Colonic mucosa (tissue), 4 donors: ENCODE measurements around the gene DUSP11. TPM values are rescaled to one million over a fixed set of nuclear protein-coding genes. Genes with fewer than 3 reads are reported as not detected.

Experiments
- DNase-seq: peaks from one replicate; pipeline ENCODE4 v3.0.0-alpha.2; 2020
- H3K27ac ChIP-seq: fragments of 200-600 bp; one replicate; pipeline ENCODE4 v1.8.0; 2021
- H3K27me3 ChIP-seq: fragments of 200-600 bp; one replicate; pipeline ENCODE4 v1.8.0; 2021
- H3K36me3 ChIP-seq: fragments of 200-600 bp; one replicate; pipeline ENCODE4 v1.8.0; 2021
- H3K4me1 ChIP-seq: fragments of 200-600 bp; one replicate; pipeline ENCODE4 v1.8.0; 2021; ENCODE audit warnings: mild to moderate bottlenecking
- H3K4me3 ChIP-seq: fragments of 200-600 bp; one replicate; pipeline ENCODE4 v1.8.0; 2021
- H3K9ac ChIP-seq, 2 donors: one replicate each; pipeline ENCODE4 v1.7.0; 2013; ENCODE audit warnings: control low read depth in 2 of 2, low read depth in 2 of 2, low read length in 2 of 2
- H3K9me3 ChIP-seq: fragments of 200-600 bp; one replicate; pipeline ENCODE4 v1.8.0; 2021
- intact Hi-C: fragments of 100-400 bp; cut with DNase I; formaldehyde crosslinking; loops from one replicate; pipeline ENCODE4 v1.14.1; 2022
- total RNA-seq, 2 donors: library from RNA; stranded (reverse); fragmentation: NEBNext Ultra II Directional in 1 of 2; extraction: Animal tissue kit (Norgen Biotek cat#: 25700) in 1 of 2; gene quantifications; one replicate each; pipeline ENCODE4 v1.2.1, GENCODE V29; 2021
- TF ChIP-seq, protein P1 (sequence below): fragments of 200-600 bp; IDR thresholded peaks from one replicate; pipeline ENCODE4 v1.8.0; 2022; ENCODE audit warnings: antibody characterized with exemption, mild to moderate bottlenecking
- donor health status: healthy.
- donor health status: DM: no; HTN: no; CAD: no.
- donor health status: DM: no; HTN: no; CAD: no.

Gene DUSP11
- total RNA-seq, 2 donors from 2014 or later: 19.1 to 19.2 TPM

DNA sequence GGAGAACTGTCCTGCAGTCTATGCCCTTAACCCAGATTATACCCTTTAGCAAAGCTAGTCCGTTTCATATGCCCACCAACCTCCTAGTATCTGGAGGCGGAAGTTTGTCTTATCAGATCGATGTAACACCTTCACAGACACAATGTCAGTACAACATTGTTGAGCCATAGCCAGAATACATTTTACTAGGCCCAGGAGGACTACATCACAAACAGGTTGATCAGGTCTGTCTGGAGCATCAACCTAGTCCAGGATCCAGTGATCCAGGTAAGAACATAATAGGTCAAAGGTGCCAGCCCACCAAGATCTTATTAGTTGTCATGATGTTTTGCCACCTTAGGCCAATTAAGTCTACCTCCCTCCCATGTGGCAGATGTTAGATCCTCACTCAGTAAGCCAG is 40.8 kb downstream of the DUSP11 start:
- no peak overlapping the region for H3K27ac ChIP-seq
- H3K9ac ChIP-seq: no peak overlapping the region
- intact Hi-C loops: loop anchor here (10.0 kb wide), 1 partner anchor 54 kb away; no protein-coding TSS in a partner anchor
- H3K9me3 ChIP-seq: no peaks in the 10 kb centered on the region
- no peak overlapping the region for H3K4me3 ChIP-seq
- TF ChIP-seq, protein P1, sequence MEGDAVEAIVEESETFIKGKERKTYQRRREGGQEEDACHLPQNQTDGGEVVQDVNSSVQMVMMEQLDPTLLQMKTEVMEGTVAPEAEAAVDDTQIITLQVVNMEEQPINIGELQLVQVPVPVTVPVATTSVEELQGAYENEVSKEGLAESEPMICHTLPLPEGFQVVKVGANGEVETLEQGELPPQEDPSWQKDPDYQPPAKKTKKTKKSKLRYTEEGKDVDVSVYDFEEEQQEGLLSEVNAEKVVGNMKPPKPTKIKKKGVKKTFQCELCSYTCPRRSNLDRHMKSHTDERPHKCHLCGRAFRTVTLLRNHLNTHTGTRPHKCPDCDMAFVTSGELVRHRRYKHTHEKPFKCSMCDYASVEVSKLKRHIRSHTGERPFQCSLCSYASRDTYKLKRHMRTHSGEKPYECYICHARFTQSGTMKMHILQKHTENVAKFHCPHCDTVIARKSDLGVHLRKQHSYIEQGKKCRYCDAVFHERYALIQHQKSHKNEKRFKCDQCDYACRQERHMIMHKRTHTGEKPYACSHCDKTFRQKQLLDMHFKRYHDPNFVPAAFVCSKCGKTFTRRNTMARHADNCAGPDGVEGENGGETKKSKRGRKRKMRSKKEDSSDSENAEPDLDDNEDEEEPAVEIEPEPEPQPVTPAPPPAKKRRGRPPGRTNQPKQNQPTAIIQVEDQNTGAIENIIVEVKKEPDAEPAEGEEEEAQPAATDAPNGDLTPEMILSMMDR: no peak
- H3K36me3 ChIP-seq: no peaks in the 10 kb centered on the region
- no peaks in the 10 kb centered on the region for H3K27me3 ChIP-seq
- H3K4me1 ChIP-seq: no peaks in the 10 kb centered on the region
- no peak for DNase-seq

DNA sequence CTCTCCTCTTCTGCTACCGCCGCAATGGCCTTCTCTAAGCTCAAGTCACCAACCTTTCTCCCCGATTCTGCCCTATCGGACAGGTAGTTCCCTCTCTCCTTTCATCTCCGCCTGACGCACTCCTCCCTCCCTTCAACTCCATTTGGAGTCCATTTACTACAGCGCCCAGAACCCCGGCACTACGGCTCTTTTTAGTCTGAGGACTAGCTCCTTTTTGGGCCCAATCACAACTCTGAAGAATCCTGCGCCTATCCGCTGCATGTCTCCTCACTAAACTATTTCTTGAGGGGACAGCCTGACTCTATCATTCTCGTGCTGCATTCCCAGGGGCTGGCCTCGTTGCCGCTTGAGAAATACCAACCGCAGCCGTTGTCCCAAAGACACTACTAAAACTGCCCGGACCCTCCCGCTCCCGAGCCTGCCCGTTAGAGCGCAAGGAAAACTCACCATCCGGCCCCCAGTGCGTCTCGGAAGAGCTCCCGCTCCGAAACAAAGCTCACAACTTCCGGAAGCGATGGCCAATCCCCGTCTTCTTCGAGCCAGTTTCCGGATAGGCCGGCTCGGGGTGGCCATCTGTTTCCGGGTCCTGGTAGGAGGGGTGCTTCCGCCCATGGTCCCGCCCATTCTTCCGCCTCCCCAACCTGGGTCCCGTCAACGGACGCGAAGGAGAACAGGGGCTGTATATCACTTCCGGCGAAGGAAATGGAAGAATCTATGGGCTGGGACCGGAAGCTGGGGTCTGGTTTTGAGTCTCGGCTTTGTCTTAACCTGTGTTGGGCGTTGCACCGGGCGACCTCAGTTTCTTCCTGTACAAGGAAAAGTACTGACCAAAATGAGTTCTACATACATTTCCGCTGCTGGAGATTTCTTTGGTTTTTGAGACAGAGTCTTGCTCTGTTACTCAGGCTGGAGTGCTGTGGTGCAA is 42.8 kb downstream of the DUSP11 start, which contains the start of gene TPRKB:
TSS of gene TPRKB (minus strand) at position 491 of the 925 bp plus-strand sequence. CDS start 2,776 bp downstream, outside the sequence.
- peak; percentile 96 for DNase-seq
- H3K36me3 ChIP-seq: no peaks in the 10 kb centered on the region
- H3K9ac ChIP-seq: peak within 1 kb of the TSS; percentile 68 to 82
- H3K9me3 ChIP-seq: no peaks in the 10 kb centered on the region
- TF ChIP-seq, protein P1: no peak
- peak within 1 kb of the TSS; percentile 61 for H3K27ac ChIP-seq
- intact Hi-C loops: loop anchor here (10.0 kb wide), 1 partner anchor 52 kb away; no protein-coding TSS in a partner anchor
- H3K4me3 ChIP-seq: peak within 1 kb of the TSS; percentile 79
- no peaks in the 10 kb centered on the region for H3K4me1 ChIP-seq
- H3K27me3 ChIP-seq: no peaks in the 10 kb centered on the region

DNA sequence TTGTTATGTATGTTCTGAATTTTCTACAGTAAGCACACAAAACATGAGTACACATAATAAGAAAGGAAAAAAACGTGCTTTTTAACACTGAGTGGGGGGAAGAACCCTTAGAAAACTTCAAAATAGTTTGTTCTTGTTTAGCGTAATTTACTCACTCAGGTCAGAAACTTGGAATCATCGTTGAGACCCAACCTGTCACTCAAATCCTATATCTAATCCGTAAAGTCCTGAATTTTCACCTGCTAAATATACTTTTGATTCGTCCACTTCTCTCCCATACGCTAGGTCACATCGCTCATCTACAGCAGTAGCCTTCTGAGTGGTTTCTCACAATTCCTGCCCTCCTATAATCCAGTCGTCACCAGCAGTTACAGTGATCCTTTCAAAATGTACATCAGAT is 43.5 kb downstream of the DUSP11 start:
- Histone ChIP-seq H3K27me3 (no peaks in the 10 kb centered on the region), H3K9ac (peak overlapping the region; percentile 68 to 82), H3K9me3 (no peaks in the 10 kb centered on the region), H3K4me1 (no peaks in the 10 kb centered on the region), H3K27ac (peak overlapping the region; percentile 61), H3K4me3 (peak overlapping the region; percentile 79), H3K36me3 (peaks cover 2% of the 10 kb centered on the region)
- TF ChIP-seq, protein P1: no peak
- intact Hi-C loops: loop anchor here (10.0 kb wide), 1 partner anchor 52 kb away; no protein-coding TSS in a partner anchor
- DNase-seq: no peak

DNA sequence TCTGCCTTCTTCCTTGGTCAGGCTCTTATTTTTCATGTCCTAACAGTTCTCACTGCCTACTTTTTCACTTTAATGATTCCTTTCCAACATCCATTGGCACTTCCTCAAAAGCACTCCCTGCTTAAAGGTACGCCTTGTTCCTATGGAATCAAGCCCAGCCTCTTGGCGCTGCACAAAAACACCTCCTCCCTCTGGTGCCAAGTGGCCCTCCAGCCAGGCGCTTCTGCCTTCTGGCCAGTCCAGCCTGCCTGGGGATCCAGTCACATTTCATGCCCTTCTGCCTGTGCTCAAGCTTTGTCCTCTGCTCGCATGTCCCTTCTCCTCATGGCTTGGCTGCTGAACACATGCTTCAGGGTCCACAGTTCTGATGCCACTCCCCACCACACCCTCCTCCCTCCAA is 49.1 kb downstream of the DUSP11 start:
- DNase-seq: no peak
- no peaks in the 10 kb centered on the region for H3K9me3 ChIP-seq
- intact Hi-C loops: loop anchor here (10.0 kb wide), 1 partner anchor 46 kb away; no protein-coding TSS in a partner anchor
- no peak overlapping the region for H3K4me3 ChIP-seq
- no peaks in the 10 kb centered on the region for H3K27me3 ChIP-seq
- TF ChIP-seq, protein P1: no peak
- H3K9ac ChIP-seq: no peak overlapping the region
- peaks cover 9% of the 10 kb centered on the region for H3K36me3 ChIP-seq
- no peak overlapping the region for H3K27ac ChIP-seq
- no peaks in the 10 kb centered on the region for H3K4me1 ChIP-seq

DNA sequence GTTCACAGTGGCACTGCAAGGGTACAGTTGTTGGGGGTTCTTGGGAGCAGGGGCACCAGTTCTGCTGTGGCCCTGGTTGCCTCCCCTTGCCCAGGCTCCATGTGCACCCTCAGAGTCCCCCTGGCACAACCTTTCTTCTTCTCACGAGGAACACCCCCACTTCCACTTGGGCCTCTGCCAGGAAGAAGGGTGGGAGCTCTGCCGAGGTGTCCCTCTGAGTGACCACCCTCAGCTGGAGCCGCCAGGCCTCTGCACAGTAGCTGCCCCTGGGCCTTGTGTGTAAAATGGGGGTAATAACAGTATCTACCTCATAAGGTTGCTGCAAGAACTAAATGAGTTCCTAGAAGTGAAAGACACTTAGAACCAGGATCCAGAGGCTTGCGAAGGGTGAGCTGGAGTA is 51.2 kb downstream of the DUSP11 start:
- H3K9me3 ChIP-seq: no peaks in the 10 kb centered on the region
- no peaks in the 10 kb centered on the region for H3K27me3 ChIP-seq
- no peak overlapping the region for H3K4me3 ChIP-seq
- TF ChIP-seq, protein P1: no peak
- H3K36me3 ChIP-seq: peaks cover 9% of the 10 kb centered on the region
- H3K9ac ChIP-seq: no peak overlapping the region
- intact Hi-C loops: no loop called here
- H3K4me1 ChIP-seq: no peaks in the 10 kb centered on the region
- no peak for DNase-seq
- H3K27ac ChIP-seq: no peak overlapping the region
